ENCODE results near the gene TCF7L2. TPM values are rescaled to one million over a fixed set of nuclear protein-coding genes. Genes with fewer than 3 reads are reported as not detected.

The TCF7L2 gene
- total and polyA plus RNA-seq, 9 donors, result 21.1 to 41.7 (median 34.5) TPM

GRCh38 chr10:112918771-112919170, 31.3 kb upstream of the TCF7L2 start:
- H3K9me3 ChIP-seq, result no peaks in the 10 kb centered on the region
- no peaks in the 10 kb centered on the region for H3K27me3 ChIP-seq
- TF ChIP-seq EP300 (IDR thresholded peaks at IDR 0.05), result no peak
- no peak for TF ChIP-seq CTCF (IDR thresholded peaks at IDR 0.05)
- no peak for TF ChIP-seq POLR2A (IDR thresholded peaks at IDR 0.05)
- no peaks in the 10 kb centered on the region for H3K36me3 ChIP-seq
- no peaks in the 10 kb centered on the region for H3K4me1 ChIP-seq (ENCODE audit: insufficient read depth)
- no peak overlapping the region for H3K4me3 ChIP-seq
- DNase-seq, result no peak
- H3K27ac ChIP-seq, result no peak overlapping the region
- intact Hi-C loops (cut with DNase I), result no loop called here
- WGBS, 3 donors, result 42 to 100% (median 100%) methylated on average over 1 of the region's 1 CpG

- TF ChIP-seq CTCF (IDR thresholded peaks at IDR 0.05) (no peak), EP300 (IDR thresholded peaks at IDR 0.05) (no peak), POLR2A (IDR thresholded peaks at IDR 0.05) (no peak)
- no peaks in the 10 kb centered on the region for H3K4me1 ChIP-seq (ENCODE audit: insufficient read depth)
- H3K4me3 ChIP-seq, result no peak overlapping the region
- no peaks in the 10 kb centered on the region for H3K36me3 ChIP-seq
- H3K27me3 ChIP-seq, result no peaks in the 10 kb centered on the region
- 82 to 88% (median 87%) methylated on average over 7 of the region's 7 CpGs for whole genome bisulfite sequencing, 3 donors
- no peak for DNase-seq
- intact Hi-C loops (cut with DNase I), result no loop called here
- no peak overlapping the region for H3K27ac ChIP-seq
- H3K9me3 ChIP-seq, result no peaks in the 10 kb centered on the region
These were observed 30.3 kb upstream of the TCF7L2 start for GRCh38 chr10:112919721-112920120.

DNA sequence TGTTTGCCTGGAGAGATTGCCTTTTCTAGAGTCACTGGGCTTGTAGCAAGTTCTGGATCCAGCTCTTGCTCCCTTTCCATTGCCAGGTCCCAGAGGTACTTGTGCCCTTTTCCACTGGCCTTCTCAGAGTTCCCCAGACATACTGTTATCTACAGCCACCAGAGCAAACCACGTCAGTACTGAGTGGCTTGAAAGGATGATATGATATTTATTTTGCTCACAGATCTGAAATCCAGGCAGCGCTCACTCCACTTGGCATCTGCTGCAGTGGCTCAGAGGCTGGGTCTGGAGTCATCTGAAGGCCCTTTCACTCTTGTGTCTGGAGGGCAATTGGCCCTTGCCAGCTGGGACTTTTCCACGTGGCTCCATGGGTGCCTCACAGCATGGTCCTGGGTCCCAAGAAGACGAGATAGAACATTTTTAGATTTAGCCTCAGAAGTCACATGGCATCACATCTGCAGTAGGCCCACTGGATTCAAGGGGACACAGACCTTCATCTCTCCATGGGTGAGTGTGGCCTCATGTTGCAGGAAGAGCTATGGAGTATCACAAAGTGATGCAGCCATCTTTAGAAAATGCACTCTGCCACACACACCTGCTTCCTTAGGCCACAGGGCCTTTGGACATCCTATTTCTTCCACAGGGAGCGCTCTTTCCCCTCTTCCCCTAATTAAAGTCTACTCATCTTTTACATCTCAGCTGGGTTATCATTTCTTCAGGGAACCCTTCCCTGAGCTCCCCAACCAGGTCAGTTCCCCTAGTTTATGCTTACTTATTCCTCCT, 22.9 kb upstream of the TCF7L2 start:
- Histone ChIP-seq H3K9me3 (no peaks in the 10 kb centered on the region), H3K4me1 (ENCODE audit: insufficient read depth) (no peaks in the 10 kb centered on the region), H3K27me3 (no peaks in the 10 kb centered on the region), H3K4me3 (no peak overlapping the region), H3K36me3 (no peaks in the 10 kb centered on the region), H3K27ac (no peak overlapping the region)
- intact Hi-C loops (cut with DNase I), result no loop called here
- WGBS, 3 donors, result 87 to 88% (median 87%) methylated on average over 5 of the region's 5 CpGs
- no peak for DNase-seq
- TF ChIP-seq CTCF (IDR thresholded peaks at IDR 0.05) (no peak), POLR2A (IDR thresholded peaks at IDR 0.05) (no peak), EP300 (IDR thresholded peaks at IDR 0.05) (no peak)

DNA sequence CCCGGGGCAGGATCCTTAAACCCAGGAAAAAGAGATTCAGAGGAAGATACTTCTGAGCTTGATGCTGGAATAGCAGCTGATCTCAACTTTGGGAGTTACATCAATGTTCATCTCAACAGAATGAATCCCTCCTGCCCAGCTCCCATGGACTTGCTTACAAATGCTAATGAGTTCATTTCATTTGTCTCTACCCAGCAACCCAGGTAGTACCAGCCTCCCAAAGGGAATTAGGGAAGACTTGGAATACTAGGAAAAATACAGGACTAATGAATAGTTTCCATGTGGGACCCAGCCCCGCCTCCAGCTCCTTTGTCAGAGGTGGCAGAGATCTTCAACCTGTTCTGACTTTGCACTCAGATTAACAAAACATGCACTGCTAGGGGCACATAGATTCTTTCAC, 22.1 kb upstream of the TCF7L2 start:
- TF ChIP-seq CTCF (IDR thresholded peaks at IDR 0.05) (no peak), POLR2A (IDR thresholded peaks at IDR 0.05) (no peak), EP300 (IDR thresholded peaks at IDR 0.05) (no peak)
- H3K27me3 ChIP-seq, result no peaks in the 10 kb centered on the region
- DNase-seq, result no peak
- H3K4me1 ChIP-seq (ENCODE audit: insufficient read depth), result no peaks in the 10 kb centered on the region
- WGBS, 3 donors, result 81 to 88% (median 82%) methylated on average over 2 of the region's 2 CpGs
- no peaks in the 10 kb centered on the region for H3K9me3 ChIP-seq
- no peak overlapping the region for H3K27ac ChIP-seq
- H3K4me3 ChIP-seq, result no peak overlapping the region
- no peaks in the 10 kb centered on the region for H3K36me3 ChIP-seq
- intact Hi-C loops (cut with DNase I), result no loop called here

Measured in ovary (tissue), 9 donors.